Thyroid gland (tissue), 4 donors: ENCODE data around the gene KIAA0232. TPM values are rescaled to one million over a fixed set of nuclear protein-coding genes. Genes with fewer than 3 reads are reported as not detected.
A peak's percentile ranks its signal among the peaks of the same experiment; 100 is the strongest.

Experiments used
- DNase-seq, 2 donors: peaks; one replicate each; pipeline ENCODE4 v3.0.0-alpha.2; 2019
- H3K27ac ChIP-seq, 3 donors: fragments of 200-600 bp; sonication (generic); 1 replicate in 2 of 3; 2 replicates in 1 of 3; pipeline ENCODE4 v1.5.1; 2016 to 2019; ENCODE audit warnings: mild to moderate bottlenecking in 1 of 3, moderate library complexity in 1 of 3
- H3K27me3 ChIP-seq: fragments of 200-600 bp; sonication (generic); one replicate; pipeline ENCODE4 v1.5.1; 2019
- H3K36me3 ChIP-seq, 2 donors: fragments of 200-600 bp; sonication (generic); one replicate each; pipeline ENCODE4 v1.5.1; 2016 to 2019
- H3K4me1 ChIP-seq, 2 donors: fragments of 200-600 bp; sonication (generic); one replicate each; pipeline ENCODE4 v1.5.1; 2017 to 2019
- H3K4me3 ChIP-seq, 3 donors: fragments of 200-600 bp; sonication (generic); replicated peaks in 1 of 3; 1 replicate in 2 of 3; 2 replicates in 1 of 3; pipeline ENCODE4 v1.5.1; 2016; ENCODE audit warnings: mild to moderate bottlenecking in 1 of 3
- H3K9me3 ChIP-seq: fragments of 200-600 bp; sonication (generic); one replicate; pipeline ENCODE4 v1.5.1; 2017
- POLR2A ChIP-seq, 2 donors: fragments of 450-650 bp; IDR thresholded peaks; one replicate each; pipeline ENCODE4 v1.6.1; 2017; ENCODE audit warnings: antibody characterized with exemption in 2 of 2, mild to moderate bottlenecking in 2 of 2, moderate library complexity in 1 of 2
- WGBS, 2 donors: methylation state at CpG; one replicate each; pipeline ENCODE4 v1.1.5; 2017; 5-methylcytosine and 5-hydroxymethylcytosine counted together
- intact Hi-C: fragments of 100-400 bp; cut with DNase I; formaldehyde crosslinking; loops from one replicate; pipeline ENCODE4 v1.15.1; 2023
- total RNA-seq, 4 donors: library from RNA; depleted of rRNA; stranded (reverse); fragments of >200 nt; gene quantifications; one replicate each; pipeline ENCODE4 v1.2.3, GENCODE V29; 2016
- TF ChIP-seq, protein P1 (sequence below), 6 experiments: fragments of 200-600 bp in 3 of 6; fragments of 450-650 bp in 3 of 6; sonication (generic) in 3 of 6; IDR thresholded peaks; one replicate each; pipeline ENCODE4 v1.5.1; 2016 to 2019; ENCODE audit warnings: antibody characterized with exemption in 6 of 6, mild to moderate bottlenecking in 2 of 6, inconsistent platforms in 1 of 6, moderate library complexity in 1 of 6

The KIAA0232 gene
- total RNA-seq, 4 donors from 2014 or later: 37.1 to 73.2 (median 50.6) TPM

DNA sequence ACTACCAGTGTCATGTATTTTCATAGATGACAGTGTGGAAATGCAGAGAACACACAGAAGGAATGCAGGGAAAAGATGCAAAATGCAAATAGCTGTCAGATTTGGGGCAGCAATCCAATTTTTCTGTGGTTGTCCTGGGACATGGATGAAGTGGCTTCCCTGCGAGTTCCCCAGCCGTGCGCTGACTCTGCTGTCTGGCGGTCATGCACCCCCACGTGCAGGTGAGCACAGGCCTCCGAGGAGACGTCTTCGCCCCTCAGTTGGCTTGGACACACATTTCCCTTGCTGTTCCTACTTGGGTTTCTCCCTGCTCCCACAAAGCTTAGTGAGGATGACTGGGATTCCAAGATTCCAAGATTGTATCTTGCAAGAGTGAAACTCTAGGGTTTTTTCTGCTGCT is 42.2 kb upstream of the KIAA0232 start:
- no peak for DNase-seq
- intact Hi-C loops: no loop called here
- WGBS, 2 donors: 83 to 93% methylated on average over 8 of the region's 8 CpGs
- no peak for TF ChIP-seq POLR2A (IDR thresholded peaks at IDR 0.05)
- TF ChIP-seq, protein P1, sequence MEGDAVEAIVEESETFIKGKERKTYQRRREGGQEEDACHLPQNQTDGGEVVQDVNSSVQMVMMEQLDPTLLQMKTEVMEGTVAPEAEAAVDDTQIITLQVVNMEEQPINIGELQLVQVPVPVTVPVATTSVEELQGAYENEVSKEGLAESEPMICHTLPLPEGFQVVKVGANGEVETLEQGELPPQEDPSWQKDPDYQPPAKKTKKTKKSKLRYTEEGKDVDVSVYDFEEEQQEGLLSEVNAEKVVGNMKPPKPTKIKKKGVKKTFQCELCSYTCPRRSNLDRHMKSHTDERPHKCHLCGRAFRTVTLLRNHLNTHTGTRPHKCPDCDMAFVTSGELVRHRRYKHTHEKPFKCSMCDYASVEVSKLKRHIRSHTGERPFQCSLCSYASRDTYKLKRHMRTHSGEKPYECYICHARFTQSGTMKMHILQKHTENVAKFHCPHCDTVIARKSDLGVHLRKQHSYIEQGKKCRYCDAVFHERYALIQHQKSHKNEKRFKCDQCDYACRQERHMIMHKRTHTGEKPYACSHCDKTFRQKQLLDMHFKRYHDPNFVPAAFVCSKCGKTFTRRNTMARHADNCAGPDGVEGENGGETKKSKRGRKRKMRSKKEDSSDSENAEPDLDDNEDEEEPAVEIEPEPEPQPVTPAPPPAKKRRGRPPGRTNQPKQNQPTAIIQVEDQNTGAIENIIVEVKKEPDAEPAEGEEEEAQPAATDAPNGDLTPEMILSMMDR (IDR thresholded peaks at IDR 0.05): no peak
- H3K27ac ChIP-seq: no peak overlapping the region
- H3K36me3 ChIP-seq: no peaks in the 10 kb centered on the region
- H3K4me3 ChIP-seq: no peak overlapping the region
- H3K27me3 ChIP-seq: no peaks in the 10 kb centered on the region
- H3K4me1 ChIP-seq: no peaks in the 10 kb centered on the region
- H3K9me3 ChIP-seq: no peaks in the 10 kb centered on the region

DNA sequence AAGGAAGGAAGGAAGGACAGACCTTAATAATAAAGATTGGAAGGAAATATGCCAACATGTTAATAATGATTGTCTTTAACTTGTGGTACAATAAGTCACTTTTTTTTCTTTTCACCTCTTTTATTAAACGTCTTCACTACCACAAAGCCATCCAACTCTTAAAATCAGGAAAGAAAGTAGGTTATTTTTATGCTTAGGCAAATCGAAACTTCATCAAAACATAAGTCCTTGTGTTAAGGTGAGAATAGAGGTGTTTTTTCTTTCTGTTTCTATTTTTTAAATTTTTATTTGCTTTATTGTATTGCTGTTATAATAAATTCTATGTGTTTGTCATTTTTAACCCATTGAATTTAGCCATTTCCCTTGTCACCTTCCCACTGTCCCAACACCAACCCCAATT is 40.0 kb upstream of the KIAA0232 start:
- peaks cover 10 to 14% of the 10 kb centered on the region in 2 donors for H3K4me1 ChIP-seq
- WGBS, 2 donors: 79 to 86% methylated on average over 2 of the region's 2 CpGs
- no peaks in the 10 kb centered on the region for H3K9me3 ChIP-seq
- no peak overlapping the region for H3K4me3 ChIP-seq
- H3K36me3 ChIP-seq: no peaks in the 10 kb centered on the region
- H3K27ac ChIP-seq: no peak overlapping the region
- TF ChIP-seq, protein P1 (IDR thresholded peaks at IDR 0.05): no peak
- TF ChIP-seq POLR2A (IDR thresholded peaks at IDR 0.05): no peak
- no peak for DNase-seq
- intact Hi-C loops: no loop called here
- no peaks in the 10 kb centered on the region for H3K27me3 ChIP-seq

DNA sequence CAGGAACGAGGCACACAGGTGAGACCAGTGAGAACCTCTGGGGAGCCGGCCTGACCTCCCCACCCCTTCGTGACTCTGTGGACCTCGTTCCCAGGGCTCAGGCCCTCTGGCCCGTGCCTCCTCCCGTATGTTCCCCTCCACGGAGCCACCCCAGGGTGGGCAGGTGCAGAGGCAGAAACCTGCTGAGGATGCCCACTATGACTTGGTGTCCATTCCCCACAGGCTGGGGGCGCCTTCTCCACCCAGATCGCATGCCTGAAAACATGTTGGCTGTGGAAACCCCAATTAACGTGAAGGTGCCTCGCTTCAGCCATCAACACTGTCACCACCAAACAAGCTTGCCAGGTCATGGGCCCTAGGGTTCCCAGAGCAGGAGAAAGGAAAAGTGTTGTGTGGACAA is 39.5 kb upstream of the KIAA0232 start:
- no peak overlapping the region for H3K27ac ChIP-seq
- no peaks in the 10 kb centered on the region for H3K36me3 ChIP-seq
- DNase-seq: no peak
- TF ChIP-seq POLR2A (IDR thresholded peaks at IDR 0.05): no peak
- TF ChIP-seq, protein P1 (IDR thresholded peaks at IDR 0.05): no peak
- 81 to 85% methylated on average over 11 of the region's 11 CpGs for WGBS, 2 donors
- intact Hi-C loops: no loop called here
- no peaks in the 10 kb centered on the region for H3K9me3 ChIP-seq
- H3K4me1 ChIP-seq: peaks cover 15 to 18% of the 10 kb centered on the region in 2 donors
- no peak overlapping the region for H3K4me3 ChIP-seq
- H3K27me3 ChIP-seq: no peaks in the 10 kb centered on the region

DNA sequence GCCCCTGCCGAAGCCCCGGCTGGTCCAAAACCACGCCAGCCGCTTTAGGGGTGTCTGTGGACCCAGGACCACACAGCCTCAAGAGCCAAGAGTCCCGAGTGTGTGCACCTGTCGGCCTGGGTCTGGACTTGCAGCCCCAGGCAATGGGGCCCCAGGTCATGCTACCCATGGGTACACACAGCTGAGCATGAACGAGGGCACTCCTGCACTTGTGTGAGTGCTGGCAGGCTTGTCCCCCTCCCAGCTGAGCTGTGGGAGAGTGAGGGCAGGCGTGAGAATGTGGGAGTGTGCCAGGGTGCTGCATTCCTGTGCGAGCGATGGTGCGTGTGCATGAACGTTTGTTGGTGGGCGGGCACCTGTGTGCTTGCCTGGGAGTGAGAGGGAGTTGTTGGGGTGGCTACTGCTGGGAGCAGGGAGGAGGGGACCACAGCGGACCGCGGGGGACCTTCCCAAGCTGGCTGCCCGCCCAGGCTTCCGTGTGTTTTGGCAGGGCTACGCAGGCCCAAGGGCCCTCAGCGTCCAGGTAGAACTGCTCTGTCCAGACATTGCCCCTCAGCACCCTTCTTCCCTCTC is 35.7 kb upstream of the KIAA0232 start:
- Histone ChIP-seq H3K27me3 (no peaks in the 10 kb centered on the region), H3K4me1 (peaks cover 34 to 51% of the 10 kb centered on the region in 2 donors), H3K4me3 (no peak overlapping the region), H3K27ac (peak overlapping the region; percentile 55 to 86 (median 71)), H3K9me3 (no peaks in the 10 kb centered on the region), H3K36me3 (no peaks in the 10 kb centered on the region)
- TF ChIP-seq, protein P1 (IDR thresholded peaks at IDR 0.05): peak in 2 of 6 experiments; percentile 13 to 48
- TF ChIP-seq POLR2A (IDR thresholded peaks at IDR 0.05): peak in 1 of 2 donors; percentile 38
- DNase-seq: peak; percentile 98 to 99
- intact Hi-C loops: no loop called here
- WGBS, 2 donors: 32% methylated on average over 18 to 20 of the region's 20 CpGs

DNA sequence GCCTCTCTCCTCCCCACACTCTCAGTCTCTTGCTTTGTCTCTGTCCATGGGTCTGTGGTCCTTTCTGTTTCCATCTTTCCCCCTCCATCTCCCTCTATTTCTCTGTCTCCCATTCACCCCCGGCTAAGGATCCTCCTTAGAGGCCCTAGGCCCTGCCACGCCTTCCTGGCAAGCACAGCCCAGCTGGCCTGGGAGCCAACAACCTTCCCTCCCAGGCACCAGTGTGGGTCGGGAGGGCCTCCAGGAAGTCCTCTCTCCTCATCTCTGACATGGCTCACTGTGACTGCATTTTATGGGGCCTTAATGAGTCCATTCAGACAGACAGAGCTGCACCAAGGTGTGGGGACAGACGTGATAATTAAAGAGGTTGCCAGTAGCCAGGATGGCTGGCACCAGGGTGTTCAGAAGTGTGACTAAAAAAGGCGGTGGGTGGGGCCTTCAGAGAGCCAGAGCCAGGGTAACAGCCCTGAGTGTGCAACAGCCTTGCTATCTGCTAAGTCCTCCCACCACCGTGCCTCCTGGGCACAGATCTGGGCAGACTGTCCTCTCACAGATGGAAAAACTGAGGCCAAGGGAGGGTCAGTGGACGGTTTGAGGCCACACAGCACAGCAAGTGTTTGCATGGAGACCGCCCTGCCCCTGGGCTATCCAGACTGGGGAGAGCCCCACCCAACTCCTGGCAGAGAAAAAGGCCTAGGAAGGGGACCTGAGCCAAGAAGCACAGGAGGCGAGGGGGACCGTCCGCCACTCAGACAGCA is 35.1 kb upstream of the KIAA0232 start:
- no peaks in the 10 kb centered on the region for H3K27me3 ChIP-seq
- H3K36me3 ChIP-seq: no peaks in the 10 kb centered on the region
- H3K4me3 ChIP-seq: no peak overlapping the region
- no peaks in the 10 kb centered on the region for H3K9me3 ChIP-seq
- H3K4me1 ChIP-seq: peaks cover 34 to 51% of the 10 kb centered on the region in 2 donors
- TF ChIP-seq, protein P1 (IDR thresholded peaks at IDR 0.05): no peak
- TF ChIP-seq POLR2A (IDR thresholded peaks at IDR 0.05): no peak
- peak overlapping the region; percentile 55 to 86 (median 71) for H3K27ac ChIP-seq
- intact Hi-C loops: no loop called here
- peak; percentile 34 to 48 for DNase-seq
- WGBS, 2 donors: 44 to 47% methylated on average over 11 of the region's 11 CpGs
